ENCODE results near the gene NTRK3. TPM values are rescaled to one million over a fixed set of nuclear protein-coding genes. Genes with fewer than 3 reads are reported as not detected.

NTRK3 gene
- total and polyA plus RNA-seq, 2 donors (not counting 3 experiments of a cell fraction or from before 2014, with no cell fraction given) = not detected

DNA sequence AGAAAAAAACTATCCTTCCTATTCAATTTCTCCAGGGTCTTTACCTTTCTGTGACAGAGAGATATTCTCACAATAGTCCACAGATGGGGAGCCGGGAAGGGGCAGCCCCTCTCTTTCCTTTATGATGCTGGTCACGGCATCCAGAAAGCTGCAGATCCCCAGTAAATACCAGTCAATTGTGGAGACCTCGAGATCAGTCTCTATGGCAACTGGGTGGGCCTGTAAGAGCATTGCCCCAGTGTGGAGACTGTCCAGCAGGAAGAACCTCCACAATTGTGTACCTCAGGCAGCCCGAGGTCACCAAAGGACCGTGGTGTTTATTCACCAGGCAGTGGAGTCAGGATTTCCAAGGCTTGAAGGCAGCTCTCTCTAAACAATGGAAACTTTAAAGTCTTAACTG is 291.2 kb downstream of the NTRK3 start:
- Histone ChIP-seq H3K9me1 (replicated peaks; ENCODE audit: control insufficient read depth, extremely low read depth, insufficient read depth, low read length) (no peaks in the 10 kb centered on the region), H2AFZ (ENCODE audit: low read depth, low read length) (no peak overlapping the region), H3K27ac (ENCODE audit: insufficient read depth, low read depth, low read length) (no peak overlapping the region), H3K4me3 (replicated peaks in 1 of 3; ENCODE audit: insufficient read depth in 1 of 3, low read depth in 1 of 3, low read length in 3 of 3) (no peak overlapping the region), H3K79me2 (ENCODE audit: control insufficient read depth, insufficient read depth, low read length) (no peaks in the 10 kb centered on the region), H4K20me1 (replicated peaks; ENCODE audit: control insufficient read depth, extremely low read depth, insufficient read depth, low read length) (no peaks in the 10 kb centered on the region), H3K9me3 (replicated peaks; ENCODE audit: control insufficient read depth, insufficient read depth, low read length) (peaks cover 7% of the 10 kb centered on the region), H3K9ac (replicated peaks; ENCODE audit: extremely low read depth, insufficient read depth, low read length) (no peak overlapping the region), H3K36me3 (ENCODE audit: control insufficient read depth in 2 of 2, extremely low read depth in 1 of 2, insufficient read depth in 2 of 2, low read length in 2 of 2) (no peaks in the 10 kb centered on the region), H3K27me3 (ENCODE audit: control insufficient read depth in 2 of 2, insufficient read depth in 2 of 2, low read length in 2 of 2) (no peaks in the 10 kb centered on the region), H3K4me2 (ENCODE audit: insufficient read depth, low read length) (no peak overlapping the region), H3K4me1 (ENCODE audit: control insufficient read depth, extremely low read depth, insufficient read depth, low read length) (no peaks in the 10 kb centered on the region)
- intact Hi-C loops (cut with micrococcal nuclease) (no loop called here), dilution Hi-C loops (cut with MboI; ENCODE audit: extremely low pct_ligation_motif_present, low sequenced_read_pairs) (no loop called here)
- ChIA-PET POLR2A (no interaction called here), CTCF (no interaction called here)
- DNase-seq (ENCODE audit: low read depth, low spot score) (no peak), FAIRE-seq (no peak)
- TF ChIP-seq FOS (IDR thresholded peaks at IDR 0.05; ENCODE audit: borderline replicate concordance, insufficient read depth, low read length) = no peak
- no peak for TF ChIP-seq EZH2 (IDR thresholded peaks at IDR 0.05; ENCODE audit: borderline replicate concordance, low read depth, low read length, severe bottlenecking)
- no peak for TF ChIP-seq GATA2 (IDR thresholded peaks at IDR 0.05; ENCODE audit: insufficient read depth, insufficient read length, low read depth, low read length)
- no peak for TF ChIP-seq JUN (IDR thresholded peaks at IDR 0.05; ENCODE audit: borderline replicate concordance, insufficient read depth, insufficient read length, low read depth)
- TF ChIP-seq POLR2A (IDR thresholded peaks at IDR 0.05; ENCODE audit: low read depth, low read length) = no peak
- TF ChIP-seq, protein P1, sequence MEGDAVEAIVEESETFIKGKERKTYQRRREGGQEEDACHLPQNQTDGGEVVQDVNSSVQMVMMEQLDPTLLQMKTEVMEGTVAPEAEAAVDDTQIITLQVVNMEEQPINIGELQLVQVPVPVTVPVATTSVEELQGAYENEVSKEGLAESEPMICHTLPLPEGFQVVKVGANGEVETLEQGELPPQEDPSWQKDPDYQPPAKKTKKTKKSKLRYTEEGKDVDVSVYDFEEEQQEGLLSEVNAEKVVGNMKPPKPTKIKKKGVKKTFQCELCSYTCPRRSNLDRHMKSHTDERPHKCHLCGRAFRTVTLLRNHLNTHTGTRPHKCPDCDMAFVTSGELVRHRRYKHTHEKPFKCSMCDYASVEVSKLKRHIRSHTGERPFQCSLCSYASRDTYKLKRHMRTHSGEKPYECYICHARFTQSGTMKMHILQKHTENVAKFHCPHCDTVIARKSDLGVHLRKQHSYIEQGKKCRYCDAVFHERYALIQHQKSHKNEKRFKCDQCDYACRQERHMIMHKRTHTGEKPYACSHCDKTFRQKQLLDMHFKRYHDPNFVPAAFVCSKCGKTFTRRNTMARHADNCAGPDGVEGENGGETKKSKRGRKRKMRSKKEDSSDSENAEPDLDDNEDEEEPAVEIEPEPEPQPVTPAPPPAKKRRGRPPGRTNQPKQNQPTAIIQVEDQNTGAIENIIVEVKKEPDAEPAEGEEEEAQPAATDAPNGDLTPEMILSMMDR (IDR thresholded peaks at IDR 0.05; ENCODE audit: extremely low read depth in 1 of 2, insufficient read depth in 1 of 2, low read depth in 1 of 2, low read length in 2 of 2) = no peak
- TF ChIP-seq, protein P2, sequence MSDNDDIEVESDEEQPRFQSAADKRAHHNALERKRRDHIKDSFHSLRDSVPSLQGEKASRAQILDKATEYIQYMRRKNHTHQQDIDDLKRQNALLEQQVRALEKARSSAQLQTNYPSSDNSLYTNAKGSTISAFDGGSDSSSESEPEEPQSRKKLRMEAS (IDR thresholded peaks at IDR 0.05; ENCODE audit: insufficient read depth, insufficient read length) = no peak
- TF ChIP-seq MYC (IDR thresholded peaks at IDR 0.05; ENCODE audit: low read depth, low read length) = no peak
- TF ChIP-seq POLR2AphosphoS5 (IDR thresholded peaks at IDR 0.05; ENCODE audit: insufficient read depth, low read depth, low read length) = no peak
- BruUV-seq (replicated peaks) = no TSS peak

Data from endothelial cell of umbilical vein (primary cell).